Mucosa of stomach (tissue), 1 donor: ENCODE measurements around the gene TRPT1.

ENCODE experiments used
- H3K27me3 ChIP-seq: one replicate; pipeline ENCODE4 v1.7.0; 2013; ENCODE audit warnings: mild to moderate bottlenecking, low read length; ENCODE audit not compliant: control insufficient read depth, insufficient read depth
- H3K36me3 ChIP-seq: one replicate; pipeline ENCODE4 v1.7.0; 2013; ENCODE audit warnings: low read length; ENCODE audit not compliant: control insufficient read depth, insufficient read depth
- H3K4me1 ChIP-seq: one replicate; pipeline ENCODE4 v1.7.0; 2013; ENCODE audit warnings: mild to moderate bottlenecking, low read length; ENCODE audit not compliant: control insufficient read depth, insufficient read depth
- H3K4me3 ChIP-seq: one replicate; pipeline ENCODE4 v1.7.0; 2013; ENCODE audit warnings: low read length
- H3K9ac ChIP-seq: one replicate; pipeline ENCODE4 v1.7.0; 2013; ENCODE audit warnings: mild to moderate bottlenecking, low read length, moderate library complexity
- H3K9me3 ChIP-seq: one replicate; pipeline ENCODE4 v1.7.0; 2013; ENCODE audit warnings: mild to moderate bottlenecking, low read length, moderate library complexity; ENCODE audit not compliant: control insufficient read depth
- donor health status: Pancreatic carcinoma.

The TRPT1 gene

DNA sequence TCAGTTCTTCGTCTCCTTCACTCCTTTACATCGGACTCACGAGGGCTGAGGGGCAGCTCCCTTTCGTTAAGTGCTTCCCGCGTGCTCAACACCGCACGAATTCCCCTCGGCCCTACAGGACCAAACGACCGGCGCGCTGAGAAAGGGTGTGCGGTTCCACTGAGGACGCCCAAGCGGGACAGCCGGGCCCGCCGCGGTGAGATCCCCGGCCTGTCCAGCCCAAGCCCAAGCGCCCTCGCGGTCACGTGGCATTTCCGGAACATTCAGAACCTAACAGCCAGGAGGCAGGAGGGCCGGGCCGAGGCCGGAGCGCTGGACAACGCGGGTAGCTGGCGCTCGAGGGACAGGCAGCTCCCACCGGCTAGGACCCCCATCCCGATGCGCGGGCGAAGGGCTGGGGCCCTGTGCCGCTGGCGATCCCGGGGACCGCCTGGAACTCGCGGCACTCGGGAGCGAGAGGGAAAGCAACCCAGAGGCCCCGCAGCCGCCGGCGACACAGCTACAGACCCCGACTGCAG is 40.8 kb downstream of the TRPT1 start:
- peak overlapping the region; percentile 83 for H3K4me3 ChIP-seq
- H3K9me3 ChIP-seq = no peaks in the 10 kb centered on the region
- peak overlapping the region; percentile 83 for H3K9ac ChIP-seq
- H3K4me1 ChIP-seq = peaks cover 38% of the 10 kb centered on the region
- no peaks in the 10 kb centered on the region for H3K27me3 ChIP-seq
- no peaks in the 10 kb centered on the region for H3K36me3 ChIP-seq

- H3K27me3 ChIP-seq = no peaks in the 10 kb centered on the region
- H3K9me3 ChIP-seq = no peaks in the 10 kb centered on the region
- peaks cover 38% of the 10 kb centered on the region for H3K4me1 ChIP-seq
- H3K9ac ChIP-seq = no peak overlapping the region
- H3K4me3 ChIP-seq = no peak overlapping the region
- no peaks in the 10 kb centered on the region for H3K36me3 ChIP-seq
These were observed 42.1 kb downstream of the TRPT1 start for GRCh38 chr11:64183890-64184289.

DNA sequence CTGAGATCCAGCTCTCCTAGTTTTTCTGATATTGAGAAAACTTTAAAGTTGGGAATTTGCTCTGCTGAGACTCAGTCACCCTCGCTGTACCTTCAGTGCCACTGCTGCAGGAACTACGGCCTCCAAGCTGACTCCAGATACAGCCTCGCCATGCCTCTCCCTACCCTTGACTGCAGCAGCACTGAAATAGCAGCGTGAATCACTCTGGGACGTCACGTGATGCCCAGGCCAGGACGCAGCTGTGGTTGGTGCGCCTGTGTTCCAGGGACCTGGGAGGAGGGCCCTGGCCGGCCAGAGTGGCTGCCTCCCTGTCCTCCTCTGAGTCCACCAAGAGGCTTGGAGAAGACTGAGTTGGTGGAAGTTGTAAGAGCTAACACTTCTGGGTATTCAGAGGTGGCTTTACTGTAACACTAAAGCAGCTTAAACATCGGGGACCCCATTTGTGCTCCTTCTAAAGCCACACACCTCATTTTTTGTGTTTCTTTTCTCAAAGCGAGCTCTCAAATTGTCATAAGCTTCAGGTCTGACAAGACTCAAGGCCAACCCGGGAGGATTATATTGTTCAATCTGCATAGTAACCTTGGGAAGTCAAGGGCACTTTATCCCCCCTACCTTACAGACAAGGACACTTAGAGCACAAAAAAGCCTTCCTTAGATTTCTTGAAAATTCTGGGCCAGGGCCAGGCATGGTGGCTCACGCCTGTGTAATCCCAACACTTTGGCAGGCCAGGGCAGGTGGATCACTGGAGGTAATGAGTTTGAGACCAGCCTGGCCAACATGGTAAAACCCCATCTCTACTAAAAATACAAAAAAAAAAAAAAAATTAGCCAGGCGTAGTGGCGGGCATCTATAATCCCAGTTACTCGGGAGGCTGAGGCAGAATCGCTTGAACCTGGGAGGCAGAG is 44.2 kb downstream of the TRPT1 start:
- H3K36me3 ChIP-seq = no peaks in the 10 kb centered on the region
- peaks cover 31% of the 10 kb centered on the region for H3K4me1 ChIP-seq
- H3K27me3 ChIP-seq = no peaks in the 10 kb centered on the region
- H3K9ac ChIP-seq = peak overlapping the region; percentile 52
- no peak overlapping the region for H3K4me3 ChIP-seq
- H3K9me3 ChIP-seq = no peaks in the 10 kb centered on the region

- no peaks in the 10 kb centered on the region for H3K36me3 ChIP-seq
- H3K4me1 ChIP-seq = peaks cover 31% of the 10 kb centered on the region
- no peaks in the 10 kb centered on the region for H3K9me3 ChIP-seq
- H3K27me3 ChIP-seq = no peaks in the 10 kb centered on the region
- H3K4me3 ChIP-seq = no peak overlapping the region
- H3K9ac ChIP-seq = peak overlapping the region; percentile 52
These were observed 45.1 kb downstream of the TRPT1 start for GRCh38 chr11:64180891-64181290.

DNA sequence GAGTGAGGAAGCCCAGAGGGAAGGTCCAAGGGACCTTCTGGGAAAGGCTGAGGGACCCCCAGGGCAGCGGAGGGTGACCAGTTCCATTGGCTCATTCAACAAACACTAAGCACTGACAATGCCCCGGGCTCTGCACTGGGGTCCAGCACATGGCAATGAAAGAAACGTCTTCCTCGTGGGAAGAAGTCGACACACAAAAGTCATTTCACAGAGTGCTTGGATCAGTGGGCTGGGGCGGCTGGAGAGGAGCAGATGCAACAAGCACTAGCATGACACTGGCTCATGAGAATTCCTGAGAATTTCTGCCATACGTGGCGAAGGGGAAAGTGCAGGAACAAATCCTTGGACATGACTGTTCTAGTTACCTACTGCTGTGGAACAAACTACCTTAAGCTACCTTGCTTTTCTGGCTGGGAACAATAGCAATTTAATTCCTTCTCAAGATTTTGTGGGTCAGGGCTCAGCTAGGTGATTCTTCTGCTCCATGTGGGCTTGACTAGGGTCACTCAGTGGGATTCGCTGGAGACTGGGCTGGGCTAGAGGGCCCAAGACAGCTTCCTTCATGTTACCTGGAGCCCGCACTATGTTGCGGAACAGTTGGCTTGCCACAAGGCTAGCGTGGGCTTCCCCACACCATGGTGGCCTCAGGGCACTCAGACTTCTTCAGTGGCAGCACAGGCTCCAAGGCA is 46.9 kb downstream of the TRPT1 start:
- Histone ChIP-seq H3K27me3 (no peaks in the 10 kb centered on the region), H3K9me3 (no peaks in the 10 kb centered on the region), H3K36me3 (no peaks in the 10 kb centered on the region), H3K9ac (no peak overlapping the region), H3K4me3 (no peak overlapping the region), H3K4me1 (peaks cover 21% of the 10 kb centered on the region)

GRCh38 chr11:64178203-64178602 is 47.8 kb downstream of the TRPT1 start:
- Histone ChIP-seq H3K4me3 (no peak overlapping the region), H3K9ac (no peak overlapping the region), H3K27me3 (no peaks in the 10 kb centered on the region), H3K4me1 (peaks cover 16% of the 10 kb centered on the region), H3K9me3 (no peaks in the 10 kb centered on the region), H3K36me3 (no peaks in the 10 kb centered on the region)

GRCh38 chr11:64176751-64177150 is 49.2 kb downstream of the TRPT1 start:
- H3K9me3 ChIP-seq = no peaks in the 10 kb centered on the region
- no peak overlapping the region for H3K4me3 ChIP-seq
- H3K9ac ChIP-seq = no peak overlapping the region
- no peaks in the 10 kb centered on the region for H3K36me3 ChIP-seq
- peaks cover 13% of the 10 kb centered on the region for H3K4me1 ChIP-seq
- H3K27me3 ChIP-seq = no peaks in the 10 kb centered on the region
